ENCODE measurements around the gene TMEM53.
A peak's percentile ranks its signal among the peaks of the same experiment; 100 is the strongest.
"Not testable (repeated sequence)": the region's sequence is repeated elsewhere in the genome, so short reads cannot be mapped to it uniquely, and the experiment has no call there.

Gene TMEM53

DNA sequence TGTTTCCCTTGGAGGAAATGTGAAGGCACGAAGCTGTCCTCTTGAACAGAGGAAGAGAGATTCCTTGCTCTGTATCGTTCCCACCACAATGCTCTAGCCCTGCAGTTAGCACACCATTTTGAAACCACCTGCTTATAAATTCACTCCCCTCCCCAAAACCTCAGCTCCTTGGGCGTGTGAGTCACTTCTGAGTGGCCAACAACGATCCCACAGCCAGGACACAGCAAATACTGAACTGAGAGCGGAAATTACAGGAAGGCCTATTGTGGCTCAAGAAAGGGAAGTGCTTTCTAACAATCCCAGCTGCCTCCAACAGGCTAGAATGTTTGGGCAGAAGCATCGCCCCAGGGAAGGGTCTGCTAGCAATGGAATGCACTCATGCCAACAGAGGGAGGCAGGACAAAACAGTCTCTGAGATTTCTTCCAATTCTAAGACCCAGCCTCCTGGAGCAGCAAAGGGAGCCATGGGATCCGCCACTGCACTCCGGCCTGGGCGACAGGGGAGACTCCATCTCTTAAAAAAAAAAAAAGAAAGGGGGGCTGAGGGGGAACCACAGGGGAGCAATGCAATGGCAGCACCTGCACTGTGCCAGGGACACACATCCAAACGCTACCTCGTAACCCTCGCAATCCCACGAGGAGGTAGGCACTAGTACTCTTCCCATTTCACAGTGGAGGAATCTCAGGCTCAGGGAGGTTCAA, 1.9 kb downstream of the TMEM53 start:
- FAIRE-seq: no peak

GRCh38 chr1:44670751-44671640, 3.3 kb downstream of the TMEM53 start:
- no peak for FAIRE-seq

DNA sequence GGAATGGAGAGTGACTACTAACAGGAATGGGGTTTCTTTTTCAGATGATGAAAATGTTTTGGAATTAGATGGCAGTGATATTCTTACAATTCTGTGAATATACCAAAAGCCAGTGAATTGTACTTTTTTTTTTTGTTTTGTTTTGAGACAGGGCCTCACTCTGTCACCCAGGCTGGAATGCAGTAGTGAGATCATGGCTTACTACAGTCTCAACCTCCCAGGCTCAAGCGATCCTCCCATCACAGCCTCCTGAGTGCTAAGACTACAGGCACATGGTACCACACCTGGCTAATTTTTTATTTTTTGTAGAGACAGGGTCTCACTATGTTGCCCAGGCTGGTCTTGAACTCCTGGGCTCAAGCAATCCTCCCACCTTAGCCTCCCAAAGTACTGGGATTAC, 7.6 kb downstream of the TMEM53 start:
- not testable (repeated sequence) for FAIRE-seq

GRCh38 chr1:44664730-44665370, 9.4 kb downstream of the TMEM53 start:
- FAIRE-seq: no peak

DNA sequence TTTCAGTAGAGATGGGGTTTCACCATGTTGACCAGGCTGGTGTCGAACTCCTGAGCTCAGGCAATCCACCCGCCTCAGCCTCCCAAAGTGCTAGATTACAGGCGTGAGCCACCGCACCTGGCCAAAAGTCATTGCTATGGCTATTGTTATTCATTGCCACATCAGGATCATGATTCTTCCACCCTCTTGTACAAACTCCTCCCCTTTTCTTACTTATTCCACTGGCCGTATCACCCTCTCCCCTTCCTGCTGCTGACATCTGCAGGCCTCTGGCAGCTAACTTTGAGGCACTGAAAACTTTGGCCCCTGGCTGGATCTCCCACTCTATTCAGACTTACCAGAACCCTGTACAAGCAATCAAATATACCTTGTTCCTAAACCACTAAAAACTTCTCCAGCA, 10.9 kb downstream of the TMEM53 start:
- no peak for FAIRE-seq

DNA sequence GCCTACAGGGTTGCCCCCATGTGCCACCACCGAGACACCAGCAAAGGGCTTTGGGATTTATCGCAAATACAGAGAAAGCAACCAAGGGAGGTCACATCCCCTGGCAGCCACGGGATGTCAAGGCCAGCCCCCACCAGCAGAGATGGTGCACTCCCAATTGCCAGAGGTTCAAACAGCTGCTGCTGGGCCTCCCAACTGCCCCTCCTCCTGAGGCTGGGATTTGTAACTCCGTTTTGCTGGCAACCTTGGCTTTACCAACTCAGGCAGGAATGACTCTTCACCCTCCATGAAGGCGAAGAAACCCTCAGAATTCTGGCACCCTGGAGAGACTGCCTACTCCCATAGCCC, 11.6 kb downstream of the TMEM53 start:
- FAIRE-seq: no peak

- FAIRE-seq: peak; percentile 13
Observed at GRCh38 chr1:44661781-44662682, 12.2 kb downstream of the TMEM53 start.

DNA sequence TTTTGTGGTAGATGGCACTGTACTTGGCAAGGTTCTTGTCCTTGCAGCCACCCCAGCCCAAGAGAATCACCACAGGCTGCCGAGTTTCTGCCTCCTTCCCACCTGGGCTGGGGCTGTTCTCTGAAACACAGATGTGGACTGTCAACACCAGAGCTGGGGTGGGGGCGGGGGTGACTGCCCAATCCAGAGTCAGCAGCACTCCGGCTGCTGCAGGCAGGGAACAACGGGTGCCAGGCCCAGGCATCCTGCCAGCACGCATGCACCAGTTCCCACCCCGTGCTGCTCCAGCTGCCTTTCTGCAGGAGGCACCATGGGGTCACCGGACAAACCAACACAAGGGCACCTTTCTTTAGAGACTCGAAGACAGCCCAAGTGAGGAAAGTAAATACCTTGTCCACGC, 14.1 kb downstream of the TMEM53 start:
- FAIRE-seq: no peak

- no peak for FAIRE-seq
Observed at GRCh38 chr1:44659566-44659965, 14.7 kb downstream of the TMEM53 start.

DNA sequence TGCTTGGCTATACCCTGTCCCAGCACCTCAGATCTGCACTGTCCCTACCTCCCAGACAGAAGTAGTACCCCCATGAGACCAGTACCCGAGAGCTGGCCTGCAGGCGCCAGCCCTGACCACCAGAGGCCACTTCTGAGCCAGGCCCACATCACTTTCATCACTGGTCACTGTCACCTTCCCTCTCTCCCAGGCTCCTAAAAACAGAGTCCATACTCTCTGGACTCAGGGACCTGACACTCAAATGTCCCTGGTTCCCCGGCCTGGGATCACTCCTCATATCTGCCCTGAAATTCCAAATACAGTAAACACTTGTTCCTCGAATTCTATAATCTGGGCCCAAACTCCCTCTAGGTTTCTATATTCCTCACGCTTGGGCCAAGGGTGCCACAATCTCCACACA, 18.7 kb downstream of the TMEM53 start:
- FAIRE-seq: no peak

DNA sequence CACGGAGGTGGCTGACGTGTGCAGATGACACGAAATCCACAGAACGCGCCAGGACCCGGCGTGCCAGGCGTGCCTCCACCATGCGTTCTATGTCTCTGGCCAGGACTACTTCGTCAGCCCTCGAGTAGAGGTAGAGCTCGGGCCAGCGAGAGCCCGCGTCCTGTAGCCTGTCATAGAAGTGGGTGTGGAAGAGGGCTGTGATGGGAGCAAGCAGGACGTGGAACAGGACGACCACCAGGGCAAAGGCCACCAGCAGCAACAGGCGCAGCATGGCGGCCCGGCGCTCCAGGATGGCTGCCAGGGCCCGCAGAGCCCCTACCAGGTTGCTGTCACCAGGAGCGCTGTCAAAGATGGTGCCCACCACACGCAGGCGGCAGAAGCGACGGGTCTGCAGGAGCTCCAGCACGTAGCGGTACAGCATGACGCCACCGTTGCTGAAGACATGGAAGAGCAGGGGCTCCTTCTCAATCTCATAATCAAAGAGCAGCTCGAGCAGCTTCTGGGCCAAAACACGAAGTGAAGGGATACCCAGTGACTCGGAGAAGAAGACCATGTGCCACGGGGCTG, 19.6 kb downstream of the TMEM53 start:
- FAIRE-seq: no peak

DNA sequence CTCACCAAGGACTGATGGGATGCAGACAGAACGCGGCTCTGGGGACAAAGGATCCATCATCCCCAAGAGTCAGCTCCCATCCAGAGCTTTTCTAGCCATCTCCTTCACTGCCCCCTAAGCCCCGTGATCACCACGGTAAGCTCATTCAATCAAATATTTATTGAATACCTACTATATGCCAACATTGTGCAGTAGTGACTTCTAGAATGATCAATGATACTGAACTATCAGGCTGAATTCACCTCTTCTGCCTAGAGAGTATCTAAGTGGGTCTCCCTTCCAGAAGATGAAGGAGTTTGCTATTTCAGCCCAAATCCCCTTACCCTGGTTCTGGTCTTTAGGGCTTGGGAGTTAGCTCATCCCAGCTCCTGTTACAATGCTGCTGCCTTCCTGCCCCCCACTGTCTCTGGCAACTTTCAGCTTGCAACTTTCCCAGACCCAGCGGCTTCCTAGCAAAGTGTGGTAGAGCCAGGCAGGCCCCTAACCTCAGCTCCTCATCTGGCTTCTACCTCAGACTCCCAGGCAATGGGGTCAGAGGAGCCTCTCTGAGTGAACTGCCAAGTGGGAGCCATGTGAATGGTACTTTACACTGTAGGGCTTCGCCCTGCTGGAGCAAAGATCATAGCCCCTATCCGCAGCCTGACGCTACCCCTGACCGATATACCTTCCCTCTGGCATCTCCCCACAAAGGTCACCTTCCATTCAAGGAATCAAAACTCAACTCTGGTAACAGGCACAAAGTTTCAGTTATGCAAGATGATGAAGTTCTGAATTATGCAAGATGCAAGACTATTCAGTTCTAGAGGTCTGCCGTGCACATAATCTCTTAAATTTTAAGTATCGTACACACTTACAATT, 20.9 kb downstream of the TMEM53 start:
- no peak for FAIRE-seq

GRCh38 chr1:44652445-44653106, 21.7 kb downstream of the TMEM53 start:
- FAIRE-seq: no peak

DNA sequence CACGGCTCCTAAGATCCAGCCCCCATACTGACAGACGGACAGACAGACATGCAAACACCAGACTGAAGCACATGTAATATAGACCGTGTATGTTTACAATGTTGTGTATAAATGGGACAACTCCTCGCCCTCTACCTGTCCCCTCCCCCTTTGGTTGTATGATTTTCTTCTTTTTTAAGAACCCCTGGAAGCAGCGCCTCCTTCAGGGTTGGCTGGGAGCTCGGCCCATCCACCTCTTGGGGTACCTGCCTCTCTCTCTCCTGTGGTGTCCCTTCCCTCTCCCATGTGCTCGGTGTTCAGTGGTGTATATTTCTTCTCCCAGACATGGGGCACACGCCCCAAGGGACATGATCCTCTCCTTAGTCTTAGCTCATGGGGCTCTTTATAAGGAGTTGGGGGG, 23.2 kb downstream of the TMEM53 start:
- FAIRE-seq: no peak

- FAIRE-seq: no peak
Observed at GRCh38 chr1:44650159-44650831, 24.0 kb downstream of the TMEM53 start.

DNA sequence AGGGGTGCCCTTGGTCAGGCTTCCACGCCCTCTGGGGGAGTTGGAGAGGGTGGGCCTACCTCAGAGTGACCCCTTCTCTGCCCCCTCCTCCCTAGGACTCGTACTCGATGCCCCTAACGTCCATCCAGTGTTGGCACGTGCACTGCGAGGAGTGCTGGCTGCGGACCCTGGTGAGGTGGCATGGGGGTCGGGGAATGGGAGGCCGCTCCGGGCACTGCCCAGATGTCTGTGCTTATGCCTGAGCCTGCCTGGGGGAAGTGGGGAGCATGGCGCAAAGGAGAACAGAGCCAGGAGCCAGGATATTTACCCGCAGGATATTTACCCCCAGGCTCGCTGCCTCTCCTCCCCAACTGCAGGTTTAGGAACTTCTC, 24.5 kb downstream of the TMEM53 start:
- no peak for FAIRE-seq

GRCh38 chr1:44648529-44649250, 25.6 kb downstream of the TMEM53 start:
- no peak for FAIRE-seq

DNA sequence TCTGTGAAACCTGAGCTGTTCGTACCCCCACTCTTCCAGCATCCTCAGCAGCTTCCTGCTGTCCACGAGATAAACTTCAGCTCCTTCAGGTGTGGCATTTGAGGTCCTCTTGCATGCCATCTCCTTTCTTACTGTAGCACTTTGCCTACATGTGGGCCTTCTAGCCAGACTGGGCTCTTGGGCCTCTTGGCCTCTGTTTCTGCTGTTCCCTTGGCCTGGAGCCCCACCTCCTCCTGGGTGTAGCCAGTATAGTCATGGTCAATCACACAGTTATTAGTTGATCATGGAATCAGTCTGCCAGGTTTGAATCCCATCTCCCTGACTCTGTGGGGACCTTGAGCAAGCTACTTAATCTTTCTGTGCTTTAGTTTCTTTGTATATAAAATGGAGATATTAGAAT, 26.4 kb downstream of the TMEM53 start:
- no peak for FAIRE-seq

DNA sequence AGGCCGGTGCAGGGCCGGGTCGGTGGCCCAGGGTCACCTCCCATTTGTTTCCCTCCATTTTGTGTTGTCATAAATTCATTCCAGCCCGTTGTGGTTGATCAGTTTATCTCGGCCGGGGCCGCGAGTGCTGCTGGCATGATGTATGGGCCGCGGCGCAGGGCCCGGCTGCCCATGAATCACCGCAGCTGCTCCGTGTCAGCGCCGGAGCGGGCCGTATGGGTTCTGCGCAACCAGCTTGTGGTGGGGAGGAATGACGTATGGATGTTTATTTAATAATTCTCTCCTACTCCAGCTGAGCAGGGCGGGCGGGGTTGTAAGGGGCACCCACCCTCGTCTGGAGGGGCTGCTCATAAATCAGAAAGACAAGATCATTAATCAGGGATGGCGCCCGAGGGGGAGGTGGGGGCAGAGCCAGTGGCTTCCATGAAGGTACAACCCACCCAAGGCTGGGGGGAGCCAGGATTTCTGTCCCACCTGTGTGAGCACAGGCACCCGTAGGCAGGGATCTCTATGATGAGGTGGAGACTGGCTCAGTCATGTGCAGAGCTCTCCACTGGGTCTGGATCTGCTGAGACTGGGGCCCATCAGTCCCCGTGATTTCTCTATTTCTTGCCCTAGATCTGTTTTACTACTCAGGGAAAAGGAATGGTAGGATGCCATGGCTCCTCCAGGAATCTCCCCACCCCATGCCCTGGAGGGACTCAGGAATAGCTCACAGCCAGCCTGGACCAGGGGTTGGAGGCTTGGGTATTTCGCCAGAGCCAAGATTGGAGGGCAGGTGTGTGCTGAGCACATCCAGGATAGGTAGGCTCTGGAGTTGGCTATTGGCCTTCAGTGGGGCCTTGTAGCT, 27.8 kb downstream of the TMEM53 start:
- no peak for FAIRE-seq

Data from islet of Langerhans (tissue), 1 donor.